C4-2B (cell line): ENCODE measurements around the gene SLC4A1.

ENCODE experiments used
- ZFX ChIP-seq: fragments of 450-650 bp; IDR thresholded peaks from 2 replicates; pipeline ENCODE4 v1.6.1; 2017
- TF ChIP-seq, protein P1 (sequence below): fragments of 450-650 bp; conservative IDR thresholded peaks from 2 replicates; pipeline ENCODE4 v1.5.1; 2017; ENCODE audit warnings: mild to moderate bottlenecking

GRCh38 chr17:44220213-44221083 is 47.5 kb downstream of the SLC4A1 start:
- TF ChIP-seq, protein P1, sequence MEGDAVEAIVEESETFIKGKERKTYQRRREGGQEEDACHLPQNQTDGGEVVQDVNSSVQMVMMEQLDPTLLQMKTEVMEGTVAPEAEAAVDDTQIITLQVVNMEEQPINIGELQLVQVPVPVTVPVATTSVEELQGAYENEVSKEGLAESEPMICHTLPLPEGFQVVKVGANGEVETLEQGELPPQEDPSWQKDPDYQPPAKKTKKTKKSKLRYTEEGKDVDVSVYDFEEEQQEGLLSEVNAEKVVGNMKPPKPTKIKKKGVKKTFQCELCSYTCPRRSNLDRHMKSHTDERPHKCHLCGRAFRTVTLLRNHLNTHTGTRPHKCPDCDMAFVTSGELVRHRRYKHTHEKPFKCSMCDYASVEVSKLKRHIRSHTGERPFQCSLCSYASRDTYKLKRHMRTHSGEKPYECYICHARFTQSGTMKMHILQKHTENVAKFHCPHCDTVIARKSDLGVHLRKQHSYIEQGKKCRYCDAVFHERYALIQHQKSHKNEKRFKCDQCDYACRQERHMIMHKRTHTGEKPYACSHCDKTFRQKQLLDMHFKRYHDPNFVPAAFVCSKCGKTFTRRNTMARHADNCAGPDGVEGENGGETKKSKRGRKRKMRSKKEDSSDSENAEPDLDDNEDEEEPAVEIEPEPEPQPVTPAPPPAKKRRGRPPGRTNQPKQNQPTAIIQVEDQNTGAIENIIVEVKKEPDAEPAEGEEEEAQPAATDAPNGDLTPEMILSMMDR, result no peak
- TF ChIP-seq ZFX, result peak; percentile 58; the same call in 1 of the 2 replicates
